SK-N-SH (cell line): ENCODE data around the gene FAM241A. TPM values are rescaled to one million over a fixed set of nuclear protein-coding genes. Genes with fewer than 3 reads are reported as not detected.

Experiments
- CTCF ChIA-PET: fragments of 300-600, 350-600 bp; formaldehyde crosslinking; extraction: SDS; loops from one replicate; lab custom pipeline; 2021; lab: Yijun Ruan, JAX
- POLR2A ChIA-PET: fragments of 350-600 bp; sonication (Branson Sonifier 250); formaldehyde crosslinking; extraction: SDS; loops from one replicate; lab custom pipeline; 2020; ENCODE audit warnings: antibody characterized with exemption, inconsistent platforms; lab: Yijun Ruan, JAX
- DNase-seq: peaks from one replicate; pipeline ENCODE4 v3.0.0; 2012
- H2AFZ ChIP-seq: fragments of 200-600 bp; sonication (generic); 2 replicates; pipeline ENCODE4 v1.8.1; 2016; ENCODE audit warnings: antibody characterized with exemption, mild to moderate bottlenecking, low read depth
- H3F3A ChIP-seq: fragments of 200-600 bp; sonication (generic); replicated peaks from 2 replicates; pipeline ENCODE3; 2016; ENCODE audit warnings: antibody characterized with exemption, mild to moderate bottlenecking; ENCODE audit not compliant: insufficient read depth
- H3K27ac ChIP-seq, 2 experiments: fragments of 200-500 bp in 1 of 2; fragments of 200-600 bp in 1 of 2; sonication (Bioruptor generic) in 1 of 2; sonication (generic), shearing (Covaris generic) in 1 of 2; 2 replicates each; pipeline versions ENCODE4 v1.5.1 to v1.6.1; 2014 to 2016; ENCODE audit warnings: low read depth in 2 of 2, inconsistent platforms in 1 of 2, low read length in 1 of 2, mild to moderate bottlenecking in 1 of 2, mixed read lengths in 1 of 2
- H3K27me3 ChIP-seq: fragments of 200-600 bp; sonication (generic), shearing (Covaris generic); 2 replicates; pipeline ENCODE4 v1.6.1; 2016; ENCODE audit warnings: mixed run types; ENCODE audit not compliant: insufficient read depth
- H3K36me3 ChIP-seq, 2 experiments: fragments of 200-500 bp in 1 of 2; fragments of 200-600 bp in 1 of 2; sonication (Bioruptor generic) in 1 of 2; sonication (generic) in 1 of 2; replicated peaks in 1 of 2; 2 replicates each; pipeline versions ENCODE3 to v1.5.1; 2014 to 2016; ENCODE audit warnings: low read length in 1 of 2, mild to moderate bottlenecking in 1 of 2; ENCODE audit not compliant: insufficient read depth in 2 of 2, control insufficient read depth in 1 of 2
- H3K4me1 ChIP-seq, 2 experiments: fragments of 200-500 bp in 1 of 2; fragments of 200-600 bp in 1 of 2; sonication (Bioruptor generic) in 1 of 2; sonication (generic), shearing (Covaris generic) in 1 of 2; 2 replicates each; pipeline versions ENCODE4 v1.5.1 to v1.6.1; 2014 to 2016; ENCODE audit warnings: low read depth in 1 of 2, low read length in 1 of 2, mixed run types in 1 of 2; ENCODE audit not compliant: insufficient read depth in 2 of 2, control insufficient read depth in 1 of 2
- H3K4me2 ChIP-seq: fragments of 200-600 bp; sonication (generic), shearing (Covaris generic); 2 replicates; pipeline ENCODE4 v1.6.1; 2017; ENCODE audit warnings: mixed run types
- H3K4me3 ChIP-seq, 2 experiments: fragments of 200-500 bp in 1 of 2; fragments of 200-600 bp in 1 of 2; sonication (Bioruptor generic) in 1 of 2; sonication (generic), shearing (Covaris generic) in 1 of 2; 2 replicates each; pipeline versions ENCODE4 v1.5.1 to v1.8.1; 2014 to 2016; ENCODE audit warnings: low read depth in 2 of 2, inconsistent platforms in 1 of 2, low read length in 1 of 2, mild to moderate bottlenecking in 1 of 2, mixed read lengths in 1 of 2, moderate library complexity in 1 of 2
- H3K79me2 ChIP-seq: fragments of 200-600 bp; sonication (generic); 2 replicates; pipeline ENCODE4 v1.8.1; 2017; ENCODE audit warnings: mild to moderate bottlenecking; ENCODE audit not compliant: insufficient read depth
- H3K9ac ChIP-seq: fragments of 200-600 bp; sonication (generic); 2 replicates; pipeline ENCODE4 v1.6.1; 2017; ENCODE audit warnings: mixed run types
- H3K9me2 ChIP-seq: fragments of 200-600 bp; sonication (generic); 2 replicates; pipeline ENCODE4 v1.6.1; 2017; ENCODE audit warnings: mixed run types
- H3K9me3 ChIP-seq: fragments of 200-600 bp; sonication (generic); 2 replicates; pipeline ENCODE4 v1.6.1; 2017; ENCODE audit warnings: mixed run types, mild to moderate bottlenecking, moderate library complexity
- H4K20me1 ChIP-seq: fragments of 200-600 bp; sonication (generic); 2 replicates; pipeline ENCODE4 v1.6.1; 2017; ENCODE audit warnings: mild to moderate bottlenecking, mixed run types; ENCODE audit not compliant: insufficient read depth
- CTCF ChIP-seq: fragments of 200-600 bp; sonication (generic); IDR thresholded peaks from 2 replicates; pipeline ENCODE4 v1.6.1; 2017; ENCODE audit warnings: antibody characterized with exemption, mild to moderate bottlenecking, moderate library complexity
- ELF1 ChIP-seq: IDR thresholded peaks from 2 replicates; pipeline ENCODE4 v1.4.0; 2012
- EZH2phosphoT487 ChIP-seq: fragments of 200-600 bp; sonication (generic); IDR thresholded peaks from 2 replicates; pipeline ENCODE4 v1.6.1; 2017; ENCODE audit warnings: low read depth, mixed run types, mild to moderate bottlenecking, antibody characterized with exemption, moderate library complexity, borderline replicate concordance
- MAX ChIP-seq: IDR thresholded peaks from 2 replicates; pipeline ENCODE4 v1.4.0; 2012; ENCODE audit warnings: low read depth
- MEF2A ChIP-seq: IDR thresholded peaks from 2 replicates; pipeline ENCODE4 v1.4.0; 2012; ENCODE audit warnings: low read depth, borderline replicate concordance
- MXI1 ChIP-seq: IDR thresholded peaks from 2 replicates; pipeline ENCODE4 v1.6.1; 2012; ENCODE audit warnings: mild to moderate bottlenecking, low read depth, low read length, improper control_type of control experiment
- POLR2AphosphoS5 ChIP-seq: IDR thresholded peaks from 2 replicates; pipeline ENCODE4 v1.6.1; 2012; ENCODE audit warnings: low read depth, low read length
- RAD21 ChIP-seq: IDR thresholded peaks from 2 replicates; pipeline ENCODE4 v1.6.1; 2012; ENCODE audit warnings: mild to moderate bottlenecking, low read length
- RCOR1 ChIP-seq: fragments of 150-350 bp; IDR thresholded peaks from 2 replicates; pipeline ENCODE4 v1.6.1; 2017; ENCODE audit warnings: antibody characterized with exemption, low read length
- RXRA ChIP-seq: IDR thresholded peaks from 2 replicates; pipeline ENCODE4 v1.4.0; 2012; ENCODE audit warnings: low read depth, mild to moderate bottlenecking, borderline replicate concordance
- SIN3A ChIP-seq: IDR thresholded peaks from 2 replicates; pipeline ENCODE4 v1.6.1; 2012; ENCODE audit warnings: low read depth, mild to moderate bottlenecking, low read length, moderate library complexity, borderline replicate concordance
- SMC3 ChIP-seq: IDR thresholded peaks from 2 replicates; pipeline ENCODE4 v1.6.1; 2012; ENCODE audit warnings: low read depth, low read length, improper control_type of control experiment
- TAF1 ChIP-seq: IDR thresholded peaks from 2 replicates; pipeline ENCODE4 v1.6.1; 2012; ENCODE audit warnings: low read depth, mild to moderate bottlenecking, low read length, moderate library complexity, borderline replicate concordance
- TEAD4 ChIP-seq: IDR thresholded peaks from 2 replicates; pipeline ENCODE4 v1.4.0; 2012; ENCODE audit warnings: mild to moderate bottlenecking, borderline replicate concordance; ENCODE audit not compliant: insufficient read depth
- YY1 ChIP-seq: IDR thresholded peaks from 2 replicates; pipeline ENCODE4 v1.4.0; 2012; ENCODE audit warnings: low read depth, mild to moderate bottlenecking
- ZBTB33 ChIP-seq: IDR thresholded peaks from 2 replicates; pipeline ENCODE4 v1.4.0; 2012; ENCODE audit warnings: low read depth, borderline replicate concordance
- WGBS: methylation state at CpG from one replicate; pipeline ENCODE4 v1.1.6; 2017; ENCODE audit warnings: low lambda C conversion rate; 5-methylcytosine and 5-hydroxymethylcytosine counted together
- polyA plus RNA-seq, 3 experiments: library from polyadenylated mRNA; depleted of rRNA; stranded (reverse); fragments of >200 nt; gene quantifications; 2 replicates each; pipeline ENCODE4 v1.2.3, GENCODE V29; 2012
- TF ChIP-seq, protein P1 (sequence below): IDR thresholded peaks from 2 replicates; pipeline ENCODE4 v1.4.0; 2012; ENCODE audit warnings: low read depth, borderline replicate concordance

Gene FAM241A
- polyA plus RNA-seq, 1 of the 3 experiments (the other 2 are of a cell fraction), result 0.44 TPM

- no peak for TF ChIP-seq CTCF
- TF ChIP-seq EZH2phosphoT487, result no peak
- TF ChIP-seq TAF1, result 0 out of 2 replicates have a peak, but pooled peaks have one; percentile 15
- TF ChIP-seq, protein P1, sequence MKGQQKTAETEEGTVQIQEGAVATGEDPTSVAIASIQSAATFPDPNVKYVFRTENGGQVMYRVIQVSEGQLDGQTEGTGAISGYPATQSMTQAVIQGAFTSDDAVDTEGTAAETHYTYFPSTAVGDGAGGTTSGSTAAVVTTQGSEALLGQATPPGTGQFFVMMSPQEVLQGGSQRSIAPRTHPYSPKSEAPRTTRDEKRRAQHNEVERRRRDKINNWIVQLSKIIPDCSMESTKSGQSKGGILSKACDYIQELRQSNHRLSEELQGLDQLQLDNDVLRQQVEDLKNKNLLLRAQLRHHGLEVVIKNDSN, result no peak
- no peak for TF ChIP-seq RXRA
- TF ChIP-seq YY1, result no peak
- TF ChIP-seq TEAD4, result no peak
- TF ChIP-seq ZBTB33, result no peak
- no peak for TF ChIP-seq MEF2A
- TF ChIP-seq, all 33 proteins: peak for 10
Measured at GRCh38 chr4:112230879-112231778, 85.9 kb downstream of the FAM241A start (continued).

DNA sequence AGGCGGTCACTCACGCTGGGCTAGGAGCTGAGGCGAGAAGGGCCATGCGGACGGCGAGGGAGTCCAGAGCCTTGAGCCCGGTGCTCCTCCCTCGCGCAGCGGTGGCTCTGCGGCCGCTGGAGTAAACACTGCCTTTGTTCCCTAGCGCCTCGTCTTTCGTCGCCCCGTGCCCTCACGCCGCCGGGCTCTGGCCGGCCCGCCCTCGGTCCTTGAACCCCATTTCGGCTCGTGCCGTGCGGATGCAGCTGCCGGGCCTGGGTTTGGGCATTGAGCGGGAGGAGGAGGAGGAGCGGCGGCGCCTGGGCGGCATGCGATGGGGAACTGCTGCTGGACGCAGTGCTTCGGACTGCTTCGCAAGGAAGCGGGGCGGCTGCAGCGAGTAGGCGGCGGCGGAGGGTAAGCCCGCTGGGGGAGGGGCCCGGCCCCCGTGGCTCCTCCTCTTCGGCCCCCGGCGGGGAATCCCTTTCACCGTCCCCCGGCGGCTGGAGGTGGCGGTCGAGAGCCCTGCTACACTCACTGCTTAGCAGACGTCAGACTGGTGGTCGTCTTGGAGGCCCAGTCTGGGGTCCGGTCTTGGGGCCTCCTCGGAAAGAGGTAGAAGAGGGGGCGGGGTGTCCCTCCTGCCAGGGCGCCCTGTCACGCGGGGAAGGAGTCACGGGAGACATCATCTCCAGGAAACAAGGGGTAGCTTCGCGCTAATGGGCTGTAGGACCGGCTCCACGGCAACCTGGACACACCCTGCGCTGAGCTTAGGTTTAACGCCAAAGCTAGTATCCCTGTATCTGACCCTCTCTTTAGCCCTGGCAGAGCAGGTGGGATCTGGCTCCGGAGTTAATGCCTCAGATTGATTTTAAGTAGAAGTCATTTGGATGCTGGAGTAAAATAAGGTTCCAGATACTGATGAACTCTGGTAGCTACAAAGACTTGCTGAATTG lies 86.8 kb downstream of the FAM241A start, which contains the start of gene AP1AR:
Gene AP1AR (plus strand): TSS at position 9 of the 935 bp plus-strand sequence. CDS start 305 bp downstream, at position 314.
- WGBS, result 0% methylated on average over 4 of the region's 70 CpGs
- CTCF ChIA-PET, result interaction anchor here (0.7 to 7.1 kb wide), 15 partner anchors 9 to 531 kb away, joined by 3 to 74 read pairs (median 4); no protein-coding TSS in a partner anchor
- no peak; the same call in 1 of the 2 replicates for TF ChIP-seq TAF1
- peak; percentile 45; the same call in 1 of the 2 replicates for TF ChIP-seq MAX
- no peak for TF ChIP-seq RCOR1
- TF ChIP-seq EZH2phosphoT487, result no peak
- TF ChIP-seq SMC3, result peak; percentile 9; the same call in 1 of the 2 replicates
- TF ChIP-seq ELF1, result no peak
- TF ChIP-seq RAD21, result peak; percentile 23; the same call in 1 of the 2 replicates
- peak; percentile 49 for TF ChIP-seq CTCF
- TF ChIP-seq MXI1, result peak; percentile 82
- TF ChIP-seq SIN3A, result peak; percentile 32; the same call in 1 of the 2 replicates
- peak; percentile 76; the same call in 1 of the 2 replicates for TF ChIP-seq POLR2AphosphoS5
- TF ChIP-seq TEAD4, result no peak

More for the DNA sequence above, 86.8 kb downstream of the FAM241A start, which contains the start of gene AP1AR:
- peak; percentile 92 for DNase-seq
- Histone ChIP-seq H3K9me2 (no peaks in the 10 kb centered on the region), H3K9ac (peak within 1 kb of the TSS; percentile 93), H3K27ac (peak within 1 kb of the TSS; percentile 96 to 98), H3K36me3 (no peaks in the 10 kb centered on the region), H2AFZ (peak within 1 kb of the TSS; percentile 99), H3K4me2 (peak within 1 kb of the TSS; percentile 96), H3K4me1 (peaks cover 7 to 9% of the 10 kb centered on the region in 2 experiments; a peak in 3 of 4 replicates), H3K27me3 (no peaks in the 10 kb centered on the region), H3K79me2 (peaks cover 40% of the 10 kb centered on the region), H3F3A (peaks cover 16% of the 10 kb centered on the region), H3K4me3 (peak within 1 kb of the TSS; percentile 87 to 97), H4K20me1 (no peaks in the 10 kb centered on the region; the same call in 1 of the 2 replicates), H3K9me3 (no peaks in the 10 kb centered on the region)
- POLR2A ChIA-PET, result interaction anchor here (0.6 kb wide), 2 partner anchors 9 to 97 kb away, joined by 3 read pairs; no protein-coding TSS in a partner anchor
